Neural cell (in vitro differentiated cells): ENCODE measurements around the gene STRA6. TPM values are rescaled to one million over a fixed set of nuclear protein-coding genes. Genes with fewer than 3 reads are reported as not detected.

Experiments used
- H2AFZ ChIP-seq: fragments of 200-600, 300-800 bp; sonication (generic), shearing (Covaris generic); 2 replicates; pipeline ENCODE4 v1.6.0; 2014; ENCODE audit warnings: low read depth, mild to moderate bottlenecking, antibody characterized with exemption, low read length, moderate library complexity
- H3F3A ChIP-seq: fragments of 200-600 bp; shearing (Covaris generic); 2 replicates; pipeline ENCODE4 v1.6.1; 2016; ENCODE audit warnings: mild to moderate bottlenecking, moderate library complexity, mixed read lengths, antibody characterized with exemption, low read length; ENCODE audit not compliant: insufficient read depth, poor library complexity, severe bottlenecking
- H3K27ac ChIP-seq: fragments of 200-600, 300-800 bp; sonication (generic), shearing (Covaris generic); 2 replicates; pipeline ENCODE4 v1.5.1; 2014; ENCODE audit warnings: mild to moderate bottlenecking, low read length, moderate library complexity
- H3K27me3 ChIP-seq: fragments of 300-800, 200-600 bp; sonication (generic), shearing (Covaris generic); 2 replicates; pipeline ENCODE4 v1.6.0; 2014; ENCODE audit warnings: mild to moderate bottlenecking, low read depth, low read length, moderate library complexity; ENCODE audit not compliant: insufficient read depth
- H3K36me3 ChIP-seq: fragments of 300-800, 200-600 bp; sonication (generic), shearing (Covaris generic); 2 replicates; pipeline ENCODE4 v1.5.1; 2014; ENCODE audit warnings: mild to moderate bottlenecking, antibody characterized with exemption, low read length, moderate library complexity; ENCODE audit not compliant: insufficient read depth
- H3K4me2 ChIP-seq: fragments of 300-800, 200-600 bp; sonication (generic), shearing (Covaris generic); 2 replicates; pipeline ENCODE4 v1.6.0; 2014; ENCODE audit warnings: mild to moderate bottlenecking, low read length
- H3K4me3 ChIP-seq: fragments of 300-800, 200-600 bp; sonication (generic), shearing (Covaris generic); 2 replicates; pipeline ENCODE4 v1.5.1; 2014; ENCODE audit warnings: mild to moderate bottlenecking, low read length, moderate library complexity
- H3K79me2 ChIP-seq: fragments of 200-600 bp; shearing (Covaris generic); replicated peaks from 2 replicates; pipeline ENCODE4 v1.6.0; 2014; ENCODE audit warnings: mild to moderate bottlenecking, low read length, moderate library complexity; ENCODE audit not compliant: insufficient read depth
- H3K9ac ChIP-seq: fragments of 300-800, 200-600 bp; sonication (generic), shearing (Covaris generic); 2 replicates; pipeline ENCODE4 v1.6.1; 2016; ENCODE audit warnings: mild to moderate bottlenecking, low read length, mixed read lengths
- H3K9me2 ChIP-seq: fragments of 200-600 bp; shearing (Covaris generic); 2 replicates; pipeline ENCODE4 v1.6.1; 2016; ENCODE audit warnings: mild to moderate bottlenecking, low read length, mixed read lengths; ENCODE audit not compliant: insufficient read depth
- H3K9me3 ChIP-seq: fragments of 200-600, 300-800 bp; sonication (generic), shearing (Covaris generic); 2 replicates; pipeline ENCODE4 v1.6.1; 2016; ENCODE audit warnings: mild to moderate bottlenecking, mixed run types, low read length, moderate library complexity, mixed read lengths
- H4K20me1 ChIP-seq: fragments of 200-600 bp; shearing (Covaris generic); 2 replicates; pipeline ENCODE4 v1.6.1; 2016; ENCODE audit warnings: mild to moderate bottlenecking, mixed run types; ENCODE audit not compliant: insufficient read depth
- EP300 ChIP-seq: fragments of 450-650 bp; conservative IDR thresholded peaks from 2 replicates; pipeline ENCODE4 v1.6.1; 2014; ENCODE audit warnings: antibody characterized with exemption, mild to moderate bottlenecking, moderate library complexity; ENCODE audit not compliant: poor library complexity, severe bottlenecking
- EZH2 ChIP-seq: fragments of 200-600, 300-800 bp; shearing (Covaris generic), sonication (generic); IDR thresholded peaks from 2 replicates; pipeline ENCODE4 v1.6.1; 2014; ENCODE audit warnings: antibody characterized with exemption, low read length, borderline replicate concordance, mild to moderate bottlenecking; ENCODE audit not compliant: insufficient read depth, poor library complexity, severe bottlenecking
- MXI1 ChIP-seq: fragments of 450-650 bp; conservative IDR thresholded peaks from 2 replicates; pipeline ENCODE4 v1.6.1; 2014; ENCODE audit warnings: antibody characterized with exemption, mild to moderate bottlenecking; ENCODE audit not compliant: poor library complexity, severe bottlenecking
- POLR2AphosphoS5 ChIP-seq: IDR thresholded peaks from 2 replicates; pipeline ENCODE4 v1.6.1; 2012
- RAD21 ChIP-seq: fragments of 450-650 bp; conservative IDR thresholded peaks from 2 replicates; pipeline ENCODE4 v1.6.1; 2014; ENCODE audit warnings: antibody characterized with exemption, mild to moderate bottlenecking, moderate library complexity
- SMC3 ChIP-seq: fragments of 450-650 bp; conservative IDR thresholded peaks from 2 replicates; pipeline ENCODE4 v1.6.1; 2014; ENCODE audit warnings: antibody characterized with exemption, mild to moderate bottlenecking, moderate library complexity; ENCODE audit not compliant: poor library complexity
- TAF1 ChIP-seq: IDR thresholded peaks from 2 replicates; pipeline ENCODE4 v1.6.1; 2012; ENCODE audit warnings: low read depth
- polyA plus RNA-seq: library from polyadenylated mRNA; depleted of rRNA; stranded (reverse); fragments of >200 nt; gene quantifications from 2 replicates; pipeline ENCODE4 v1.2.3, GENCODE V29; 2014
- TF ChIP-seq, protein P1 (sequence below): IDR thresholded peaks from 2 replicates; pipeline ENCODE4 v1.6.1; 2012; ENCODE audit warnings: borderline replicate concordance
- TF ChIP-seq, protein P2 (sequence below): fragments of 450-650 bp; IDR thresholded peaks from 2 replicates; pipeline ENCODE4 v1.5.1; 2014; ENCODE audit warnings: antibody characterized with exemption, mild to moderate bottlenecking, moderate library complexity; ENCODE audit not compliant: poor library complexity, severe bottlenecking

The STRA6 gene
- polyA plus RNA-seq, 1 donor from 2014 or later = 4.4 TPM

DNA sequence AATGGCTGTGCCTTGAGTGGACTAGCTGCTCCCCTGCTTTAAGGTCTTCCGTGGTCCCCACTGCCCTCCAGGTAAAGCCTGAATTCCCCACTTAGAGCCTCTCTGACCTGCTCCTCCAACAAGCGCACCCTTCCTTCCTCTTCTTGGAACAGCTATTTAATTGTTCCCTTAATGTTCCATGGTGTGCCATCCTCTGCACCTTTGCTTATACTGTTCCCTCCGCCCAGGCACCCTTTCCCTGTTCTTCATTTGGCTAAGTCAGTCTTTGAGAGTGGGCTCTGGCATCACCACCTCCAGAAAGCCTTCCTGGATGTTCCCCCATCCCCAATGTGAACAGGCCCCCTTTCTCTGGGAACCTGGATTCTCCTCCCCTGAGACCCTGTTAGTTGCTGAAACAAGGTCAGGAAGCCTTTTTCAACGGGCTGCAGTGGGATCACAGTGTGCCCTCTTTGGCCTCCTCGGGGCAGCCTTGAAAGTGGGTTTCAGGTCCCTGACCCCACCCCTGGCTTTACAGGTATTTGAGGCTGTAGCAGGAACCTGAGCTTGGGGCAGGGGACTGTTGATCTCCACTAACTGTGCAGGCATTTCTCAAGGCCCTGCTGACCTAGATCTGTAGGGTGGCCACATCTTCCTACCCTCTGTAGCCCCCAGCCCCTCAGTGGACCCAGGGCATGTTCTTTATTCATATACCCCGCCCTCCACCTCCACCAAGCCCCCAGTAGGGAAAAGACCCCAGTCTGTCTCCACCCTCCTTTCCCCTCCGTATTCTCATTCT, 24.1 kb downstream of the STRA6 start:
- no peaks in the 10 kb centered on the region for H3K36me3 ChIP-seq
- H3K4me2 ChIP-seq = no peak overlapping the region
- H3K4me3 ChIP-seq = no peak overlapping the region
- H4K20me1 ChIP-seq = no peaks in the 10 kb centered on the region
- no peak overlapping the region for H3K9ac ChIP-seq
- no peaks in the 10 kb centered on the region for H3K9me3 ChIP-seq
- no peak for TF ChIP-seq MXI1
- TF ChIP-seq, protein P1, sequence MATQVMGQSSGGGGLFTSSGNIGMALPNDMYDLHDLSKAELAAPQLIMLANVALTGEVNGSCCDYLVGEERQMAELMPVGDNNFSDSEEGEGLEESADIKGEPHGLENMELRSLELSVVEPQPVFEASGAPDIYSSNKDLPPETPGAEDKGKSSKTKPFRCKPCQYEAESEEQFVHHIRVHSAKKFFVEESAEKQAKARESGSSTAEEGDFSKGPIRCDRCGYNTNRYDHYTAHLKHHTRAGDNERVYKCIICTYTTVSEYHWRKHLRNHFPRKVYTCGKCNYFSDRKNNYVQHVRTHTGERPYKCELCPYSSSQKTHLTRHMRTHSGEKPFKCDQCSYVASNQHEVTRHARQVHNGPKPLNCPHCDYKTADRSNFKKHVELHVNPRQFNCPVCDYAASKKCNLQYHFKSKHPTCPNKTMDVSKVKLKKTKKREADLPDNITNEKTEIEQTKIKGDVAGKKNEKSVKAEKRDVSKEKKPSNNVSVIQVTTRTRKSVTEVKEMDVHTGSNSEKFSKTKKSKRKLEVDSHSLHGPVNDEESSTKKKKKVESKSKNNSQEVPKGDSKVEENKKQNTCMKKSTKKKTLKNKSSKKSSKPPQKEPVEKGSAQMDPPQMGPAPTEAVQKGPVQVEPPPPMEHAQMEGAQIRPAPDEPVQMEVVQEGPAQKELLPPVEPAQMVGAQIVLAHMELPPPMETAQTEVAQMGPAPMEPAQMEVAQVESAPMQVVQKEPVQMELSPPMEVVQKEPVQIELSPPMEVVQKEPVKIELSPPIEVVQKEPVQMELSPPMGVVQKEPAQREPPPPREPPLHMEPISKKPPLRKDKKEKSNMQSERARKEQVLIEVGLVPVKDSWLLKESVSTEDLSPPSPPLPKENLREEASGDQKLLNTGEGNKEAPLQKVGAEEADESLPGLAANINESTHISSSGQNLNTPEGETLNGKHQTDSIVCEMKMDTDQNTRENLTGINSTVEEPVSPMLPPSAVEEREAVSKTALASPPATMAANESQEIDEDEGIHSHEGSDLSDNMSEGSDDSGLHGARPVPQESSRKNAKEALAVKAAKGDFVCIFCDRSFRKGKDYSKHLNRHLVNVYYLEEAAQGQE = no peak
- TF ChIP-seq EZH2 = no peak
- no peak for TF ChIP-seq EP300
- no peak for TF ChIP-seq TAF1
- TF ChIP-seq, protein P2, sequence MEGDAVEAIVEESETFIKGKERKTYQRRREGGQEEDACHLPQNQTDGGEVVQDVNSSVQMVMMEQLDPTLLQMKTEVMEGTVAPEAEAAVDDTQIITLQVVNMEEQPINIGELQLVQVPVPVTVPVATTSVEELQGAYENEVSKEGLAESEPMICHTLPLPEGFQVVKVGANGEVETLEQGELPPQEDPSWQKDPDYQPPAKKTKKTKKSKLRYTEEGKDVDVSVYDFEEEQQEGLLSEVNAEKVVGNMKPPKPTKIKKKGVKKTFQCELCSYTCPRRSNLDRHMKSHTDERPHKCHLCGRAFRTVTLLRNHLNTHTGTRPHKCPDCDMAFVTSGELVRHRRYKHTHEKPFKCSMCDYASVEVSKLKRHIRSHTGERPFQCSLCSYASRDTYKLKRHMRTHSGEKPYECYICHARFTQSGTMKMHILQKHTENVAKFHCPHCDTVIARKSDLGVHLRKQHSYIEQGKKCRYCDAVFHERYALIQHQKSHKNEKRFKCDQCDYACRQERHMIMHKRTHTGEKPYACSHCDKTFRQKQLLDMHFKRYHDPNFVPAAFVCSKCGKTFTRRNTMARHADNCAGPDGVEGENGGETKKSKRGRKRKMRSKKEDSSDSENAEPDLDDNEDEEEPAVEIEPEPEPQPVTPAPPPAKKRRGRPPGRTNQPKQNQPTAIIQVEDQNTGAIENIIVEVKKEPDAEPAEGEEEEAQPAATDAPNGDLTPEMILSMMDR = no peak
- TF ChIP-seq RAD21 = no peak
- TF ChIP-seq POLR2AphosphoS5 = no peak
- TF ChIP-seq SMC3 = no peak
- H3F3A ChIP-seq = no peaks in the 10 kb centered on the region
- H3K79me2 ChIP-seq = no peaks in the 10 kb centered on the region
- H3K27me3 ChIP-seq = no peaks in the 10 kb centered on the region
- H3K9me2 ChIP-seq = no peaks in the 10 kb centered on the region
- H2AFZ ChIP-seq = no peak overlapping the region
- no peak overlapping the region for H3K27ac ChIP-seq

DNA sequence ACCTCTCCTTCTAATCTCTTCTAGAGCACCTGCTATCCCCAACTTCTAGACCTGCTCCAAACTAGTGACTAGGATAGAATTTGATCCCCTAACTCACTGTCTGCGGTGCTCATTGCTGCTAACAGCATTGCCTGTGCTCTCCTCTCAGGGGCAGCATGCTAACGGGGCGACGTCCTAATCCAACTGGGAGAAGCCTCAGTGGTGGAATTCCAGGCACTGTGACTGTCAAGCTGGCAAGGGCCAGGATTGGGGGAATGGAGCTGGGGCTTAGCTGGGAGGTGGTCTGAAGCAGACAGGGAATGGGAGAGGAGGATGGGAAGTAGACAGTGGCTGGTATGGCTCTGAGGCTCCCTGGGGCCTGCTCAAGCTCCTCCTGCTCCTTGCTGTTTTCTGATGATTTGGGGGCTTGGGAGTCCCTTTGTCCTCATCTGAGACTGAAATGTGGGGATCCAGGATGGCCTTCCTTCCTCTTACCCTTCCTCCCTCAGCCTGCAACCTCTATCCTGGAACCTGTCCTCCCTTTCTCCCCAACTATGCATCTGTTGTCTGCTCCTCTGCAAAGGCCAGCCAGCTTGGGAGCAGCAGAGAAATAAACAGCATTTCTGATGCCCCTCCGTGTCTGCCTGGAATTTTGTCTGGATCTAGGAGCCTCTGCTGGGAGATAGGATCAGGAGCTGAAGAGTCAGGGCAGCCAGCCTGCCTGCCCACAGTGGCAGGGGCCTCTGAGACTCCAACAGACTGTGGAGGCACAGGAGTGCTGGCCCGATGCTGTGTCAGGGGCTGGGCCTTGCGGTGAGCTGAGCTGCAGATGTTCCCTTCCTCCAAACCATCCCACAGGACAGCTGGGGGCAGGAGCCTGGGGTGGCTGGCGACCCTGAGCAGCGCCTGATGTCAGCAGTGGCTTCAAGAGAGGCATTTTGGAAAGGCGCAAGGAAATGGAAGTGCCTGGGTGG, 26.0 kb downstream of the STRA6 start:
- no peaks in the 10 kb centered on the region for H3F3A ChIP-seq
- H3K27me3 ChIP-seq = no peaks in the 10 kb centered on the region
- H3K9me3 ChIP-seq = no peaks in the 10 kb centered on the region
- H3K27ac ChIP-seq = no peak overlapping the region
- H3K79me2 ChIP-seq = no peaks in the 10 kb centered on the region
- no peaks in the 10 kb centered on the region for H4K20me1 ChIP-seq
- H3K9ac ChIP-seq = peak overlapping the region; percentile 12
- no peak overlapping the region for H2AFZ ChIP-seq
- TF ChIP-seq SMC3 (peak; percentile 16), RAD21 (no peak)
- TF ChIP-seq, protein P2 = peak; percentile 26
- H3K9me2 ChIP-seq = no peaks in the 10 kb centered on the region
- H3K36me3 ChIP-seq = no peaks in the 10 kb centered on the region
- H3K4me2 ChIP-seq = no peak overlapping the region
- no peak overlapping the region for H3K4me3 ChIP-seq
